ENCODE data around the gene RPS6KA2. TPM values are rescaled to one million over a fixed set of nuclear protein-coding genes. Genes with fewer than 3 reads are reported as not detected.

The RPS6KA2 gene
- total RNA-seq, 2 experiments from 2014 or later: 18.9 to 19.1 TPM

- CTCF ChIA-PET: interaction anchor here (0.9 kb wide), 1 partner anchor 15 kb away, joined by 3 read pairs; no protein-coding TSS in a partner anchor
- Mint-ChIP-seq H3K4me1 (ENCODE audit: low read depth) (peaks cover 5% of the 10 kb centered on the region), H3K36me3 (ENCODE audit: low read depth) (peaks cover 4% of the 10 kb centered on the region), H3K27me3 (ENCODE audit: low read depth) (no peaks in the 10 kb centered on the region), H3K9me3 (peaks cover 11% of the 10 kb centered on the region), H3K27ac (no peak overlapping the region), H3K4me3 (no peak overlapping the region)
- intact Hi-C loops (cut with micrococcal nuclease): no loop called here
- no peak for DNase-seq
Observed at GRCh38 chr6:166556336-166556735, 70.7 kb downstream of the RPS6KA2 start.

GRCh38 chr6:166555086-166555485 lies 72.0 kb downstream of the RPS6KA2 start:
- H3K4me3 Mint-ChIP-seq: no peak overlapping the region
- peaks cover 5% of the 10 kb centered on the region for H3K4me1 Mint-ChIP-seq (ENCODE audit: low read depth)
- DNase-seq: no peak
- H3K9me3 Mint-ChIP-seq: peaks cover 9% of the 10 kb centered on the region
- CTCF ChIA-PET: interaction anchor here (0.6 kb wide), 1 partner anchor 578 kb away, joined by 3 read pairs; no protein-coding TSS in a partner anchor
- intact Hi-C loops (cut with micrococcal nuclease): no loop called here
- H3K36me3 Mint-ChIP-seq (ENCODE audit: low read depth): peaks cover 4% of the 10 kb centered on the region
- H3K27me3 Mint-ChIP-seq (ENCODE audit: low read depth): no peaks in the 10 kb centered on the region
- H3K27ac Mint-ChIP-seq: no peak overlapping the region

- peaks cover 4% of the 10 kb centered on the region for H3K9me3 Mint-ChIP-seq
- no peaks in the 10 kb centered on the region for H3K27me3 Mint-ChIP-seq (ENCODE audit: low read depth)
- no peak overlapping the region for H3K27ac Mint-ChIP-seq
- peaks cover 5% of the 10 kb centered on the region for H3K4me1 Mint-ChIP-seq (ENCODE audit: low read depth)
- no peak for DNase-seq
- CTCF ChIA-PET: no interaction called here
- peaks cover 4% of the 10 kb centered on the region for H3K36me3 Mint-ChIP-seq (ENCODE audit: low read depth)
- no peak overlapping the region for H3K4me3 Mint-ChIP-seq
- intact Hi-C loops (cut with micrococcal nuclease): no loop called here
Observed at GRCh38 chr6:166554316-166554715, 72.7 kb downstream of the RPS6KA2 start.

- intact Hi-C loops (cut with micrococcal nuclease): no loop called here
- H3K9me3 Mint-ChIP-seq: no peaks in the 10 kb centered on the region
- CTCF ChIA-PET: no interaction called here
- H3K4me1 Mint-ChIP-seq (ENCODE audit: low read depth): peaks cover 5% of the 10 kb centered on the region
- H3K4me3 Mint-ChIP-seq: no peak overlapping the region
- H3K27me3 Mint-ChIP-seq (ENCODE audit: low read depth): no peaks in the 10 kb centered on the region
- no peaks in the 10 kb centered on the region for H3K36me3 Mint-ChIP-seq (ENCODE audit: low read depth)
- no peak for DNase-seq
- H3K27ac Mint-ChIP-seq: no peak overlapping the region
Observed at GRCh38 chr6:166553563-166554271, 73.3 kb downstream of the RPS6KA2 start.

GRCh38 chr6:166552600-166552999 lies 74.5 kb downstream of the RPS6KA2 start:
- no peaks in the 10 kb centered on the region for H3K36me3 Mint-ChIP-seq (ENCODE audit: low read depth)
- no peaks in the 10 kb centered on the region for H3K9me3 Mint-ChIP-seq
- no peak overlapping the region for H3K4me3 Mint-ChIP-seq
- DNase-seq: no peak
- no peaks in the 10 kb centered on the region for H3K27me3 Mint-ChIP-seq (ENCODE audit: low read depth)
- intact Hi-C loops (cut with micrococcal nuclease): no loop called here
- no peak overlapping the region for H3K27ac Mint-ChIP-seq
- CTCF ChIA-PET: interaction anchor here (0.5 kb wide), 1 partner anchor 895 kb away, joined by 4 read pairs; no protein-coding TSS in a partner anchor
- peaks cover 5% of the 10 kb centered on the region for H3K4me1 Mint-ChIP-seq (ENCODE audit: low read depth)

GRCh38 chr6:166551754-166552495 lies 75.1 kb downstream of the RPS6KA2 start:
- no peak overlapping the region for H3K4me3 Mint-ChIP-seq
- peaks cover 2% of the 10 kb centered on the region for H3K4me1 Mint-ChIP-seq (ENCODE audit: low read depth)
- CTCF ChIA-PET: interaction anchor here (0.5 to 0.6 kb wide), 2 partner anchors 174 to 896 kb away, joined by 4 to 5 read pairs; no protein-coding TSS in a partner anchor
- DNase-seq: no peak
- no peaks in the 10 kb centered on the region for H3K9me3 Mint-ChIP-seq
- no peaks in the 10 kb centered on the region for H3K27me3 Mint-ChIP-seq (ENCODE audit: low read depth)
- H3K36me3 Mint-ChIP-seq (ENCODE audit: low read depth): no peaks in the 10 kb centered on the region
- intact Hi-C loops (cut with micrococcal nuclease): no loop called here
- H3K27ac Mint-ChIP-seq: no peak overlapping the region

- peaks cover 9% of the 10 kb centered on the region for H3K4me1 Mint-ChIP-seq (ENCODE audit: low read depth)
- intact Hi-C loops (cut with micrococcal nuclease): no loop called here
- CTCF ChIA-PET: no interaction called here
Observed at GRCh38 chr6:166546653-166547052, 80.4 kb downstream of the RPS6KA2 start.

GRCh38 chr6:166545156-166546034 lies 81.7 kb downstream of the RPS6KA2 start:
- H3K9me3 Mint-ChIP-seq: no peaks in the 10 kb centered on the region
- CTCF ChIA-PET: no interaction called here
- no peak overlapping the region for H3K27ac Mint-ChIP-seq
- H3K27me3 Mint-ChIP-seq (ENCODE audit: low read depth): no peaks in the 10 kb centered on the region
- no peaks in the 10 kb centered on the region for H3K36me3 Mint-ChIP-seq (ENCODE audit: low read depth)
- no peak overlapping the region for H3K4me3 Mint-ChIP-seq
- DNase-seq: no peak
- peaks cover 20% of the 10 kb centered on the region for H3K4me1 Mint-ChIP-seq (ENCODE audit: low read depth)
- intact Hi-C loops (cut with micrococcal nuclease): no loop called here

More at GRCh38 chr6:166546653-166547052, 80.4 kb downstream of the RPS6KA2 start:
- DNase-seq: no peak
- Mint-ChIP-seq H3K36me3 (ENCODE audit: low read depth) (no peaks in the 10 kb centered on the region), H3K27ac (no peak overlapping the region), H3K9me3 (no peaks in the 10 kb centered on the region), H3K27me3 (ENCODE audit: low read depth) (no peaks in the 10 kb centered on the region), H3K4me3 (no peak overlapping the region)

- peaks cover 28% of the 10 kb centered on the region for H3K4me1 Mint-ChIP-seq (ENCODE audit: low read depth)
- no peak overlapping the region for H3K27ac Mint-ChIP-seq
- H3K4me3 Mint-ChIP-seq: no peak overlapping the region
- H3K36me3 Mint-ChIP-seq (ENCODE audit: low read depth): no peaks in the 10 kb centered on the region
- DNase-seq: no peak
- intact Hi-C loops (cut with micrococcal nuclease): no loop called here
- H3K9me3 Mint-ChIP-seq: no peaks in the 10 kb centered on the region
- CTCF ChIA-PET: no interaction called here
- H3K27me3 Mint-ChIP-seq (ENCODE audit: low read depth): no peaks in the 10 kb centered on the region
Observed at GRCh38 chr6:166544296-166544605, 82.8 kb downstream of the RPS6KA2 start.

- DNase-seq: no peak
- Mint-ChIP-seq H3K4me3 (no peak overlapping the region), H3K27me3 (ENCODE audit: low read depth) (no peaks in the 10 kb centered on the region), H3K9me3 (no peaks in the 10 kb centered on the region), H3K4me1 (ENCODE audit: low read depth) (peaks cover 30% of the 10 kb centered on the region), H3K27ac (no peak overlapping the region), H3K36me3 (ENCODE audit: low read depth) (no peaks in the 10 kb centered on the region)
- intact Hi-C loops (cut with micrococcal nuclease): no loop called here
- CTCF ChIA-PET: no interaction called here
Observed at GRCh38 chr6:166543603-166544295, 83.3 kb downstream of the RPS6KA2 start.

- H3K27me3 Mint-ChIP-seq (ENCODE audit: low read depth): no peaks in the 10 kb centered on the region
- no peaks in the 10 kb centered on the region for H3K36me3 Mint-ChIP-seq (ENCODE audit: low read depth)
- intact Hi-C loops (cut with micrococcal nuclease): no loop called here
- peaks cover 32% of the 10 kb centered on the region for H3K4me1 Mint-ChIP-seq (ENCODE audit: low read depth)
- no peak overlapping the region for H3K27ac Mint-ChIP-seq
- DNase-seq: no peak
- H3K4me3 Mint-ChIP-seq: no peak overlapping the region
- H3K9me3 Mint-ChIP-seq: no peaks in the 10 kb centered on the region
- CTCF ChIA-PET: no interaction called here
Observed at GRCh38 chr6:166542580-166542912, 84.5 kb downstream of the RPS6KA2 start.

Measured in activated naive CD4-positive, alpha-beta T cell treated with anti-CD3 and anti-CD28 coated beads for 36 hours (primary cell).